Skeletal muscle satellite cell (primary cell): ENCODE measurements around the gene GNS.

Source experiments
- H3K27me3 ChIP-seq: 2 replicates; pipeline ENCODE4 v1.7.0; 2013; ENCODE audit warnings: low read length; ENCODE audit not compliant: control insufficient read depth, insufficient read depth
- H3K36me3 ChIP-seq: 2 replicates; pipeline ENCODE4 v1.7.0; 2013; ENCODE audit warnings: mild to moderate bottlenecking, control low read depth, low read length; ENCODE audit not compliant: insufficient read depth
- H3K4me1 ChIP-seq: 2 replicates; pipeline ENCODE4 v1.7.0; 2013; ENCODE audit warnings: low read length; ENCODE audit not compliant: control insufficient read depth, insufficient read depth
- H3K4me2 ChIP-seq: 2 replicates; pipeline ENCODE4 v1.7.0; 2013; ENCODE audit warnings: mild to moderate bottlenecking, low read length
- H3K4me3 ChIP-seq: 2 replicates; pipeline ENCODE4 v1.7.0; 2013; ENCODE audit warnings: low read length
- H3K9ac ChIP-seq: 2 replicates; pipeline ENCODE4 v1.7.0; 2013; ENCODE audit warnings: mild to moderate bottlenecking, low read depth, low read length, moderate library complexity
- H3K9me3 ChIP-seq: replicated peaks from 2 replicates; pipeline ENCODE4 v1.7.0; 2013; ENCODE audit warnings: mild to moderate bottlenecking, control low read depth, low read length

Gene GNS

GRCh38 chr12:64707362-64707761 is 51.8 kb downstream of the GNS start:
- H3K4me3 ChIP-seq: no peak overlapping the region

GRCh38 chr12:64706857-64707256 is 52.3 kb downstream of the GNS start:
- Histone ChIP-seq H3K9me3 (no peaks in the 10 kb centered on the region), H3K4me3 (no peak overlapping the region), H3K4me2 (no peak overlapping the region), H3K36me3 (no peaks in the 10 kb centered on the region), H3K9ac (no peak overlapping the region), H3K4me1 (peaks cover 2% of the 10 kb centered on the region), H3K27me3 (no peaks in the 10 kb centered on the region)

More at GRCh38 chr12:64707362-64707761, 51.8 kb downstream of the GNS start:
- peaks cover 2% of the 10 kb centered on the region for H3K4me1 ChIP-seq
- no peak overlapping the region for H3K9ac ChIP-seq
- no peaks in the 10 kb centered on the region for H3K27me3 ChIP-seq
- no peaks in the 10 kb centered on the region for H3K9me3 ChIP-seq
- no peaks in the 10 kb centered on the region for H3K36me3 ChIP-seq
- H3K4me2 ChIP-seq: no peak overlapping the region

- H3K9ac ChIP-seq: no peak overlapping the region
- H3K27me3 ChIP-seq: no peaks in the 10 kb centered on the region
- H3K4me2 ChIP-seq: no peak overlapping the region
- H3K4me1 ChIP-seq: peaks cover 2% of the 10 kb centered on the region
- no peak overlapping the region for H3K4me3 ChIP-seq
- no peaks in the 10 kb centered on the region for H3K9me3 ChIP-seq
- H3K36me3 ChIP-seq: no peaks in the 10 kb centered on the region
Measured at GRCh38 chr12:64706306-64706705, 52.9 kb downstream of the GNS start.

GRCh38 chr12:64701283-64701682 is 57.9 kb downstream of the GNS start:
- H3K9ac ChIP-seq: no peak overlapping the region
- H3K4me1 ChIP-seq: no peaks in the 10 kb centered on the region
- H3K4me2 ChIP-seq: no peak overlapping the region
- no peaks in the 10 kb centered on the region for H3K27me3 ChIP-seq
- H3K9me3 ChIP-seq: no peaks in the 10 kb centered on the region
- H3K36me3 ChIP-seq: no peaks in the 10 kb centered on the region
- H3K4me3 ChIP-seq: no peak overlapping the region

GRCh38 chr12:64700532-64700931 is 58.7 kb downstream of the GNS start:
- no peak overlapping the region for H3K4me2 ChIP-seq
- H3K4me1 ChIP-seq: peaks cover 2% of the 10 kb centered on the region
- H3K4me3 ChIP-seq: no peak overlapping the region
- H3K36me3 ChIP-seq: no peaks in the 10 kb centered on the region
- no peak overlapping the region for H3K9ac ChIP-seq
- H3K27me3 ChIP-seq: no peaks in the 10 kb centered on the region
- no peaks in the 10 kb centered on the region for H3K9me3 ChIP-seq

- Histone ChIP-seq H3K4me1 (peaks cover 2% of the 10 kb centered on the region), H3K4me2 (no peak overlapping the region), H3K36me3 (no peaks in the 10 kb centered on the region), H3K4me3 (no peak overlapping the region), H3K9me3 (no peaks in the 10 kb centered on the region), H3K27me3 (no peaks in the 10 kb centered on the region), H3K9ac (no peak overlapping the region)
Measured at GRCh38 chr12:64699504-64700115, 59.6 kb downstream of the GNS start.

GRCh38 chr12:64696080-64696741 is 63.0 kb downstream of the GNS start:
- Histone ChIP-seq H3K4me3 (no peak overlapping the region), H3K36me3 (no peaks in the 10 kb centered on the region), H3K4me1 (peaks cover 2% of the 10 kb centered on the region), H3K4me2 (no peak overlapping the region), H3K27me3 (no peaks in the 10 kb centered on the region), H3K9ac (no peak overlapping the region), H3K9me3 (no peaks in the 10 kb centered on the region)

- H3K4me3 ChIP-seq: no peak overlapping the region
- peaks cover 2% of the 10 kb centered on the region for H3K4me1 ChIP-seq
- no peaks in the 10 kb centered on the region for H3K9me3 ChIP-seq
- H3K36me3 ChIP-seq: no peaks in the 10 kb centered on the region
- H3K27me3 ChIP-seq: no peaks in the 10 kb centered on the region
- H3K9ac ChIP-seq: no peak overlapping the region
- no peak overlapping the region for H3K4me2 ChIP-seq
Measured at GRCh38 chr12:64695550-64695949, 63.7 kb downstream of the GNS start.

GRCh38 chr12:64694130-64695040 is 64.8 kb downstream of the GNS start:
- Histone ChIP-seq H3K4me2 (no peak overlapping the region), H3K36me3 (no peaks in the 10 kb centered on the region), H3K4me3 (no peak overlapping the region), H3K9me3 (no peaks in the 10 kb centered on the region), H3K4me1 (peaks cover 2% of the 10 kb centered on the region), H3K27me3 (no peaks in the 10 kb centered on the region), H3K9ac (no peak overlapping the region)

GRCh38 chr12:64691795-64692583 is 67.2 kb downstream of the GNS start:
- H3K4me1 ChIP-seq: peaks cover 8% of the 10 kb centered on the region
- no peak overlapping the region for H3K4me2 ChIP-seq

GRCh38 chr12:64691227-64691794 is 67.9 kb downstream of the GNS start:
- Histone ChIP-seq H3K36me3 (peaks cover 4% of the 10 kb centered on the region), H3K4me2 (no peak overlapping the region), H3K27me3 (no peaks in the 10 kb centered on the region), H3K9ac (no peak overlapping the region), H3K4me1 (peaks cover 8% of the 10 kb centered on the region), H3K9me3 (no peaks in the 10 kb centered on the region), H3K4me3 (no peak overlapping the region)

More at GRCh38 chr12:64691795-64692583, 67.2 kb downstream of the GNS start:
- Histone ChIP-seq H3K4me3 (no peak overlapping the region), H3K9me3 (no peaks in the 10 kb centered on the region), H3K27me3 (no peaks in the 10 kb centered on the region), H3K9ac (no peak overlapping the region), H3K36me3 (peaks cover 4% of the 10 kb centered on the region)
